NCI-H1417 (cell line): ENCODE data around the gene IL1F10.

ENCODE experiments used
- DNase-seq, 3 experiments: peaks; one replicate each; lab custom pipeline; 2025; lab: John Stamatoyannopoulos, UW

The IL1F10 gene

DNA sequence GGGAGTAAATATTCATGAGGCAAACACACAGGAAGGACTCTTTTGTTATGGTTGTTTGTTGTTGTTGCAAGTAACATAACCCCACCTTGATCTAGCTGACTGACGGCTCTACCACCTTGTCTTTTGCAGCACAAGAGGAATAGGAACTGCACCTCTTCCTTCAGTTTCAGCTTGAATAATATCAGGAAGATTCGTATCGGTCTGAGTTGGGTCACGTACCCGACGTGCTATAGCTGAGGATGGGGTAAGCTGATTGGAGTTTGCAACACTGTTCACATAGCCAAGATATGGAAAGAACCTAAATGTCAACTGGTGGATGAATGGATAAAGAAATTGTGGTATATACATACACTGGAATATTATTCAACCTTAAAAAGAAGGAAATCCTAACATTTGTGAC is 45.1 kb downstream of the IL1F10 start:
- no peak for DNase-seq

DNA sequence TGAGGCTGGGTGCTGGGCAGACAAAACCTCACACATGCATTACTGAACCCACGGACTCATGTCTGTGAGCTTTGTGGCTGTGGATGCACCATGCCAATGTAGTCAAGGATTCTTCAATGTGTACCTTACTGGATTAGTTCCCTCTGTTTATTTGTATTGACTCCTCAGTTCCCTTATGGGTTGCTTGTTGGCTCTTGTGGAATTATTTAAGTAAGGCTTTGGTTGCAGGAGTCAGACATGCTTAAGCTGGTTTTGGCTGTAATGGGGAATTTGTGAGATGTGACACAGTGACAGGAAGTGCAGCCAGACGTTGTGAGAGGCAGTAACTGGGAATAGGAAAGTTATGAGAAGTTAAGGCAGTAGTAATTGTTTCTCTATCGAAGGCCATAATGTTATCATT is 46.0 kb downstream of the IL1F10 start:
- no peak for DNase-seq

DNA sequence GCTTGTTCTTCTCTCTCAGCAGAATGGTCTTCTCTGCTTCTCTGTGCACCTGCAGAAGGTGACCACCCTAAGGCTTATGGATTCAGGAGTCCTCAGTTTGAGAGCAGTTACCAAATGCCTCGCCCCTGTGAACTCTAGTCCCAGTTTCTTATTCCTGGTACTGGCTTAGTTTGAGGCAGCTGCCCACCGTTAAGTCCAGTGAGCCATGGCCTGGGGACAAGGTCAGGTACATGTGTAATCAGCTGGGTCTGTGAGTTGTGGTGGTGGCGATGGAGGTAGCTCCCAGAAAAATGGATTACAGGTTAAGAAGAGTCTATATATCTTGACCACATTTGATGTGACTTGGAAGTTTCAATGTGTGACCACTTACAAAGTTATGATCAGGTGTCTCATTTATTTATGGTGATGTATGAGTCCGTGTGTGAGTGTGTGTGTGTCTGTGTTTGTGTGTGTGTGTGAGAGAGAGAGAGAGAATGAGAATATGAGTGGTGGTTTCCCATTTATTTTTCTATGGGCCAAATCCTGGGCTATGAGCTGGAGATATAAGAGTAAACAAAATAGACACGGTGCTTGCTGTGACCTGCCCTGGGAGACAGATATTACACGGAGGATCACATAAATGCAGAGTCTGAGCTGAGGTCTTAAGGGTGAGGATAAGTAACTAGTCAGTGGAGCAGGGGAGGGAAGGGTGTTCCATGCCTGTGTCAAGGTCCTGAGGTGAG is 46.6 kb downstream of the IL1F10 start:
- no peak for DNase-seq

DNA sequence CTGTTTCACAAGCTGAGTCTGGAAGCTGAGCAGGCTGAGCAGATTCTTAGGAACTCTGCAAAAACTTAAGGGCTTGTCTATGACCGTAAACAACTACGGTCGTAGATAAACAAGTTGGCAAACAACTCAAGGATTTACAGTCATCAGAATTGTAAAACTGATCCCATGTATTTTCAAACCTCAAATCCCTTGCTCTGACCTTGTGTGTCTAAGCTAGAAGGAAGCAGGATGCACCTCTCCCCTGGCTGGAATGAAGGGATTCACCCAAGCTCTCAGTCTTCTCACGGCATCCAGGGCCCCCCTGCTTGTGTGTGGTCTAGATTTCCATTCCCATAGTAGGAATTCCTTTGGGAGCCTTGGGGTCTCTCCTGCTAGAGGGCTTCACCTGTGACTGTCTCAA is 47.2 kb downstream of the IL1F10 start:
- no peak for DNase-seq

DNA sequence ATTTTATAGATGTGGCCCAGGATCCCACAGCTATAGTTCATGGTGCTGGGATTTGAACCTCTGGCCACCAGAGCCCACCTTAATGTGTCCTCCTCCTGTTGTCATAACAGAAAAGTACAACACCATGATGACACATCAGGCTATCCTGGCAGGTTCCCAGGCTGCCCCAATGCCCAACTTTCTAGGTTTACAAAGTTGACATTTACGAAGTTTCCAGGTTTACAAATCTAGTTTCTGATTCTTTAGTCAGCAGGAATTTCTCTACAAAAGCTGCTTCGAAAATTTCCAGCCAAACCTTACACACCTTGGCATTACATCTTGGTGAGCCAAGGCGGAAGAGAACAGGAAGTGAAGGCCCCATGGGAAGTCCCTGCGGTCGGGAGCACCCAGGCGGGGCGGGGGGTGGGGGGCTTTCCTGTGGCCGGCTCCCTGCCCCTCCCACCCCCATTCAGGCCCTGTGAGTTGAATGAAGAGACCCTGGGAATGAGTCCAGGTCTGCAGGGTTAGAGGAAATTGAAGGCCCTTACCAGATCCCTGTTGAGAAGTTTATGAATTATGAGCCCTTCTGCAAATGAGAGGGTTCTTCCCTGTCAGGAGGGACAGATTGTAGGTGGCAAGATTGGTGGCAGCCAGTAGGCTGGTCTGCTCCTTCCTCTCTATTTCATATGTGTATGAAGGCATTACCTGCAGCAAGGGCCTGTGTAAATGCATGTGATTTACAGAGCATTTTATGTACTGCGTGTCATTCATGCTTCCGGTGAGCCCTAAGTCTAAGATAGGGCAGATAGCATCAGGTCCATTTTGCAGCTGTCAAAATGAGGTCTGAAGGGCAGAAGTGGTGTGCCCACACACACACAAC is 48.6 kb downstream of the IL1F10 start:
- no peak for DNase-seq

DNA sequence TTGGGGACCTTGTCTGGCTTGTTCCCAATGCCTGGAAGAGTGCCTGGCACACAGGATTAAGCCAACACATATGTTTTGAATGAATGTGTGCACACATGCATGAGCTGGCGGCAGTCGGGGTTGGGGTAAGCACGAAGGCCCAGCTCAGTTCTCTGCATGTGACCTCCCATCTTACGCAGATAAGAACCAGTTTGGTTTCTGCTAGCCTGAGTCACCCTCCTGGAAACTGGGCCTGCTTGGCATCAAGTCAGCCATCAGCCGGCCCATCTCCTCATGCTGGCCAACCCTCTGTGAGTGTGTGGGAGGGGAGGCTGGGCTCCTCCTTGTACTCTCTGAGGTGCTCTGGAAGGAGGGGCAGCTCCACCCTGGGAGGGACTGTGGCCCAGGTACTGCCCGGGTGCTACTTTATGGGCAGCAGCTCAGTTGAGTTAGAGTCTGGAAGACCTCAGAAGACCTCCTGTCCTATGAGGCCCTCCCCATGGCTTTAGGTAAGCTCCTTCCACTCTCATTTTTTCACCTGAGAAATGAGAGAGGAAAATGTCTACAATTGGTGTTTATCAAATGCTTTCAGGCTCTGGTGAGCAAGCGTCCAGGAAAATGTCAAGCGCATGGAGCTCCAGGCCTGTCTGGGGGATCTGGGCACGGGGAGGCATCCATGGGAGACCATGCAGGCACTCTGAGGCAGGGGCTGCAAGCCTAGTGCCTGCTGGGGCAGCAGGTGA is 49.9 kb downstream of the IL1F10 start:
- DNase-seq: no peak

DNA sequence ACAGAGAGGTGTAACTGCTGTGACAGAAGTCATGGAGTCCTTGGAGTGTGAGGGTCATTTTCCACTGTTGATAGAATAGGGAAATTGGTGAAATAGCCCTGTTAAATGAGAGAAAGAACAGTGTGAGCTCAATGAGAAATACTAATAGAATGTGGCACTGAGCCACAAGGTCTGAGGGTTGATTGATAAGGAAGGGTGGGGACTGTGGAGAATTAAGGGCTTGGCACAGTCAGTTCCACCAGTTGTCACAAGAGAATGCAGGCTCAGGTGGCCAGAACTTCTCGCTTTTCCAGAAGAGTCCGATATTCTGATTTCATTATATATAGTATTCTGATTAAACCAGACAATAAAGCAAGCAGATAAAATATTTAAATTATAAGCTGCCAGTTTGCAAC is 50.5 kb downstream of the IL1F10 start:
- no peak for DNase-seq

DNA sequence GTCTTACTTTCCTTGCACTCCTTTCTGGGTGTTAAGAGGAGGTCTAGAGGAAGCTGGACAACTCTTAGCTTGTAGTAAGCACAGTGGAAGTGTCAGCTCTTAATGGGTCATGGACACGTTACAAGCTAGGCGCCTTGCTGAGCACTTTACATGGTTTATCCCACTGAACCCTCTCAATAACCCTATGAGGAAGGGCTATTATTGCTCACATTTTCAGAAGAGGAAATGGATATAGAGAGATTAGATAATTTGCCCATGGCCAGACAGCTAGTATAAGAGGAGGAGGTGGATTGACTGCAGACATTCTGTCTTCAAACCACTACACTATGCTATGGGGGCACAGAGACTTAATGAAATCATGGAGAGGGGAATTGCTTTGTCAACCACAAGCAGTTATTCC is 51.3 kb downstream of the IL1F10 start:
- DNase-seq: no peak

DNA sequence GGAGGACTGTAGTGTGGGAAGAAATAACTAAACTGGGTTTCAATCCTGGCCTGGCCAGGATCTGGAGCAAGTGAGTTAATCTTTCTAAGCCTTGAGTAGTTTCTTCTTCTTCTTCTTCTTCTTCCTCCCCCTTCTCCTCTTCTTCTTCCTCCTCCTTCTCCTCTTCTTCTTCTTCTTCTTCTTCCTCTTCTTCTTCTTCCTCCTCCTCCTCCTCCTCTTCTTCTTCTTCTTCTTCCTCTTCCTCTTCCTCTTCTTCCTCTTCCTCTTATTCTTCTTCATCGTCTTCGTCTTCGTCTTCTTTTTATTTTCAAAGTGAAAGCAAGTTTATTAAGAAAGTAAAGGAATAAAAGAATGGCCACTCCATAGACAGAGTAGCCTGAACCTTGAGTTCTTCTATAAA is 53.1 kb downstream of the IL1F10 start:
- DNase-seq: no peak

DNA sequence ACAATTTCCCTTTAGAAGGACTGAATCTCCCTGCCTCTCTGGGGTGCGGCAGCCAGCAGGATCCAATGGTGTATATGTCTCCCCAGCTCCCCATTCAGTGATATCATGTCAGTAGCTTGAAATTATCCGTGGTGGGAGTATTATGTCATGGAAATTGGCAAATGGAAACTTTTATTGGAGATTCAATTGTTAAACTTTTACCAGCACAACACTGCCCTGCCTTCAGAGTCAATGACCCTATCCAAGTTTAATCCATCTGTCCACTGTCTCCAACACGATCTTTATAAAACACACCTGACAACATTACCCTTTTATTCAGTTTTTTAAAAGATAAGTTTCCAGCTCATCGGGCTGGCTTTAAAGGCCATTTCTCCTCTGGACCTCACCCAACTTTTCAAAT is 54.6 kb downstream of the IL1F10 start:
- no peak for DNase-seq

DNA sequence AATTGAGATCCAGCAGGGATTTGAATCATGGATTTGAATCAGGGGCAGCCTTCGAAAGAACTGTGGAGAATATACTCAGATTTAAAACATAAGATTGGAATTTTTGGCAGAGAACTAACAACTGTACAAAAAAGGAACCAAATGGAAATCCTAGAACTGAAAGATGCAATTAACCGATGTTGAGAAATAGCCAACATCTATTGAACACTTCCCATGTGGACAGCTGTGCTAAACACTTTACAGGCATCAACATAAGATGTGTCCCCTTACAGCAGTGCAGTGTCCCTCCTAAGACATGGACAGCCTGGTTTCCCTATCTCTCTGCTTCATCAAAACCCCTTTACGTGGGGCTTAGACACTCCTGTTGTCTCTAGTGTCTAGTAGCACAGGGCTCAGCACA is 56.0 kb downstream of the IL1F10 start:
- no peak for DNase-seq

DNA sequence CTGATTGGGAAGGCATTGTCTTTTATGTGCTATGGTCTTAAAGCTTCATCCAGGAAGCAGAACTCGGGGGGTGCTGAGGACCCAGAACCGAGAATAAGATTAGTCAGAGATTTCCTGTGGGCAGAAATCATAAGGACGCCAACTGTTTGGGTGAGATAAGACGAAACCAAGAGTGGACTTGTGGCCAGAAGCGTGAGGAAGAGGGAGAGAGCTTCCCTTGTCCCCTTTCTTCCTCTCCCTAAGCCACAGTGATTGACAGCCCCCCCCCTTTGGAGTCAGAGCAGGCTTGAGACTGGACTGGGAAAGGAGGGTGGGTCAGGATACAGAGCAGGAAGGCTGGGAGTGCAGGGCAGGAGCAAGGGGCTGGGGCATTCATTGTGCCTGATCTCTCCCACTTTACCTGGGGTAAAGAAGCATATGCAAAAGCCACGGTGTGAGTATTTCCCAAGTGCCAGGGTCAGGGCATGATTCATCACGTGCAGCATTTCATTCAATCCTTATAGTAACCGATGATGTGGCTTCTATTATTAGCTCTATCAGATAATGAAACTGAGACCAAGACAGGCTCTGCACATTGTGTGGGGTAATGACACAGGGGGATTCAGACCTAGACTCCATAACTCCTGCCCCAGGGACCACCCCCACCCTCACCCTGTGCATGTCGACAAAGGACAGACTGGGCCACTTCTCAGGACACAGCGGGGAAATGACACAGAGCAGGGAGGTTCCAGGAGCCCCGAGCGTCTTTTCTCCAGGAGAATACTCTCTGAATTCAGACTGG is 56.6 kb downstream of the IL1F10 start:
- DNase-seq: no peak
